Measurements from ENCODE around the gene FUNDC2. TPM values are rescaled to one million over a fixed set of nuclear protein-coding genes. Genes with fewer than 3 reads are reported as not detected.

FUNDC2 gene
- total and polyA plus RNA-seq, 10 donors: 29.3 to 113 (median 54.3) TPM

- Histone ChIP-seq H3K27ac (peak within 1 kb of the TSS; percentile 69 to 91 (median 88)), H3K9me3 (no peaks in the 10 kb centered on the region), H3K27me3 (replicated peaks in 1 of 7) (no peaks in the 10 kb centered on the region), H3K36me3 (peaks cover 0 to 20% (median 2%) of the 10 kb centered on the region in 6 donors), H3K4me1 (peaks cover 0 to 46% (median 23%) of the 10 kb centered on the region in 6 donors), H3K4me3 (peak within 1 kb of the TSS; percentile 47 to 81 (median 58))
- TF ChIP-seq POLR2AphosphoS5 (IDR thresholded peaks at IDR 0.05) (peak; percentile 81 to 90 (median 90)), CTCF (IDR thresholded peaks at IDR 0.05 in 8 of 11, conservative IDR thresholded peaks at IDR 0.05 in 3 of 11) (no peak), POLR2A (IDR thresholded peaks at IDR 0.05) (peak in 1 of 3 donors; percentile 55)
- peak; percentile 96 for DNase-seq
- intact Hi-C loops (cut with DNase I; ENCODE audit: low total_unique reads): no loop called here
- 0 to 38% (median 1%) methylated on average over 6 to 80 of the region's 81 CpGs for WGBS, 5 donors
These were observed 44.5 kb downstream of the FUNDC2 start, which contains the start of the genes BRCC3, CMC4 and MTCP1 for GRCh38 chrX:155070975-155071693. BRCC3 (plus strand) TSS chrX:155071508; CDS start chrX:155071528, 20 bp downstream. CMC4 (minus strand) TSS chrX:155071136; CDS start chrX:155064023, 7,113 bp downstream. MTCP1 (minus strand) TSS chrX:155071136; CDS start chrX:155066010, 5,126 bp downstream.

- Histone ChIP-seq H3K27me3 (replicated peaks in 1 of 7) (no peaks in the 10 kb centered on the region), H3K4me1 (peaks cover 0 to 46% (median 23%) of the 10 kb centered on the region in 6 donors), H3K27ac (peak overlapping the region; percentile 57 to 91 (median 88)), H3K9me3 (no peaks in the 10 kb centered on the region), H3K36me3 (peaks cover 0 to 26% (median 4%) of the 10 kb centered on the region in 6 donors), H3K4me3 (peak overlapping the region; percentile 47 to 81 (median 58))
- TF ChIP-seq CTCF (IDR thresholded peaks at IDR 0.05 in 8 of 11, conservative IDR thresholded peaks at IDR 0.05 in 3 of 11): no peak
- TF ChIP-seq POLR2AphosphoS5 (IDR thresholded peaks at IDR 0.05): no peak
- no peak for TF ChIP-seq POLR2A (IDR thresholded peaks at IDR 0.05)
- peak; percentile 88 for DNase-seq
- 0 to 54% (median 1%) methylated on average over 19 to 25 of the region's 25 CpGs for WGBS, 5 donors
- intact Hi-C loops (cut with DNase I; ENCODE audit: low total_unique reads): no loop called here
These were observed 45.1 kb downstream of the FUNDC2 start for GRCh38 chrX:155071694-155072280.

- intact Hi-C loops (cut with DNase I; ENCODE audit: low total_unique reads): no loop called here
- peak; percentile 71 for DNase-seq
- Histone ChIP-seq H3K27me3 (replicated peaks in 1 of 7) (no peaks in the 10 kb centered on the region), H3K4me3 (no peak overlapping the region), H3K9me3 (no peaks in the 10 kb centered on the region), H3K36me3 (peaks cover 0 to 44% (median 10%) of the 10 kb centered on the region in 6 donors), H3K27ac (no peak overlapping the region), H3K4me1 (no peaks in the 10 kb centered on the region)
- WGBS, 5 donors: 76 to 91% (median 89%) methylated on average over 23 to 24 of the region's 24 CpGs
- TF ChIP-seq CTCF (IDR thresholded peaks at IDR 0.05 in 8 of 11, conservative IDR thresholded peaks at IDR 0.05 in 3 of 11) (peak in 9 of 11 experiments; percentile 27 to 60 (median 46)), POLR2AphosphoS5 (IDR thresholded peaks at IDR 0.05) (no peak), POLR2A (IDR thresholded peaks at IDR 0.05) (no peak)
These were observed 59.7 kb downstream of the FUNDC2 start for GRCh38 chrX:155086202-155086840.

Measured in spleen (tissue), 11 donors.